Measurements from ENCODE around the gene PRRC2C. TPM values are rescaled to one million over a fixed set of nuclear protein-coding genes. Genes with fewer than 3 reads are reported as not detected.

PRRC2C gene
- total RNA-seq, 1 experiment from 2014 or later: 296 TPM

GRCh38 chr1:171616586-171616985 lies 131.3 kb downstream of the PRRC2C start:
- CTCF ChIA-PET: interaction anchor here (0.6 kb wide), 1 partner anchor 321 kb away, joined by 3 read pairs; no protein-coding TSS in a partner anchor
- Mint-ChIP-seq H3K9me3 (ENCODE audit: unreplicated experiment) (no peaks in the 10 kb centered on the region), H3K4me1 (ENCODE audit: insufficient read depth, unreplicated experiment) (no peaks in the 10 kb centered on the region), H3K4me3 (ENCODE audit: unreplicated experiment) (no peak overlapping the region), H3K36me3 (ENCODE audit: insufficient read depth, unreplicated experiment) (no peaks in the 10 kb centered on the region), H3K27ac (ENCODE audit: low read depth, unreplicated experiment) (no peak overlapping the region), H3K27me3 (ENCODE audit: insufficient read depth, unreplicated experiment) (no peaks in the 10 kb centered on the region)
- POLR2A ChIA-PET: no interaction called here
- BruUV-seq (replicated peaks): no TSS peak
- intact Hi-C loops (cut with micrococcal nuclease): no loop called here
- no peak for DNase-seq (ENCODE audit: unreplicated experiment)
- TF ChIP-seq CTCF (IDR thresholded peaks at IDR 0.05; ENCODE audit: unreplicated experiment): no peak

GRCh38 chr1:171622152-171622462 lies 136.8 kb downstream of the PRRC2C start, which contains the start of gene MYOCOS:
Gene MYOCOS, plus strand, starts transcription at chr1:171622243. Its CDS starts 1,641 bp downstream, at chr1:171623884.
- H3K27me3 Mint-ChIP-seq (ENCODE audit: insufficient read depth, unreplicated experiment): no peaks in the 10 kb centered on the region
- H3K9me3 Mint-ChIP-seq (ENCODE audit: unreplicated experiment): no peaks in the 10 kb centered on the region
- no peaks in the 10 kb centered on the region for H3K36me3 Mint-ChIP-seq (ENCODE audit: insufficient read depth, unreplicated experiment)
- no peaks in the 10 kb centered on the region for H3K4me1 Mint-ChIP-seq (ENCODE audit: insufficient read depth, unreplicated experiment)
- ChIA-PET POLR2A (no interaction called here), CTCF (interaction anchor here (0.6 to 2.1 kb wide), 8 partner anchors 13 to 362 kb away, joined by 3 to 7 read pairs (median 4); no protein-coding TSS in a partner anchor)
- H3K27ac Mint-ChIP-seq (ENCODE audit: low read depth, unreplicated experiment): no peak within 1 kb of the TSS
- BruUV-seq (replicated peaks): no TSS peak
- no peak for DNase-seq (ENCODE audit: unreplicated experiment)
- no peak for TF ChIP-seq CTCF (IDR thresholded peaks at IDR 0.05; ENCODE audit: unreplicated experiment)
- intact Hi-C loops (cut with micrococcal nuclease): no loop called here
- H3K4me3 Mint-ChIP-seq (ENCODE audit: unreplicated experiment): no peak within 1 kb of the TSS

GRCh38 chr1:171623651-171624331 lies 138.5 kb downstream of the PRRC2C start:
- Mint-ChIP-seq H3K4me3 (ENCODE audit: unreplicated experiment) (no peak overlapping the region), H3K36me3 (ENCODE audit: insufficient read depth, unreplicated experiment) (no peaks in the 10 kb centered on the region), H3K27ac (ENCODE audit: low read depth, unreplicated experiment) (no peak overlapping the region), H3K9me3 (ENCODE audit: unreplicated experiment) (no peaks in the 10 kb centered on the region), H3K4me1 (ENCODE audit: insufficient read depth, unreplicated experiment) (no peaks in the 10 kb centered on the region), H3K27me3 (ENCODE audit: insufficient read depth, unreplicated experiment) (peaks cover 1% of the 10 kb centered on the region)
- DNase-seq (ENCODE audit: unreplicated experiment): no peak
- ChIA-PET CTCF (interaction anchor here (0.5 to 2.1 kb wide), 4 partner anchors 21 to 363 kb away, joined by 3 to 7 read pairs (median 3); no protein-coding TSS in a partner anchor), POLR2A (interaction anchor here (0.8 kb wide), 3 partner anchors 14 to 1252 kb away, joined by 3 to 4 read pairs (median 3); no protein-coding TSS in a partner anchor)
- TF ChIP-seq CTCF (IDR thresholded peaks at IDR 0.05; ENCODE audit: unreplicated experiment): no peak
- BruUV-seq (replicated peaks): no TSS peak
- intact Hi-C loops (cut with micrococcal nuclease): no loop called here

- TF ChIP-seq CTCF (IDR thresholded peaks at IDR 0.05; ENCODE audit: unreplicated experiment): no peak
- intact Hi-C loops (cut with micrococcal nuclease): no loop called here
- POLR2A ChIA-PET: interaction anchor here (0.7 kb wide), 1 partner anchor 88 kb away, joined by 4 read pairs; no protein-coding TSS in a partner anchor
- DNase-seq (ENCODE audit: unreplicated experiment): no peak
- Mint-ChIP-seq H3K4me1 (ENCODE audit: insufficient read depth, unreplicated experiment) (no peaks in the 10 kb centered on the region), H3K36me3 (ENCODE audit: insufficient read depth, unreplicated experiment) (no peaks in the 10 kb centered on the region), H3K4me3 (ENCODE audit: unreplicated experiment) (no peak overlapping the region), H3K27ac (ENCODE audit: low read depth, unreplicated experiment) (no peak overlapping the region), H3K9me3 (ENCODE audit: unreplicated experiment) (no peaks in the 10 kb centered on the region), H3K27me3 (ENCODE audit: insufficient read depth, unreplicated experiment) (peaks cover 16% of the 10 kb centered on the region)
- CTCF ChIA-PET: interaction anchor here (1.2 to 4.8 kb wide), 2 partner anchors 20 to 30 kb away, joined by 3 to 28 read pairs; no protein-coding TSS in a partner anchor
- no TSS peak for BruUV-seq (replicated peaks)
Measured at GRCh38 chr1:171625225-171625624, 139.9 kb downstream of the PRRC2C start.
